ENCODE data around the gene KIAA0513.

DNA sequence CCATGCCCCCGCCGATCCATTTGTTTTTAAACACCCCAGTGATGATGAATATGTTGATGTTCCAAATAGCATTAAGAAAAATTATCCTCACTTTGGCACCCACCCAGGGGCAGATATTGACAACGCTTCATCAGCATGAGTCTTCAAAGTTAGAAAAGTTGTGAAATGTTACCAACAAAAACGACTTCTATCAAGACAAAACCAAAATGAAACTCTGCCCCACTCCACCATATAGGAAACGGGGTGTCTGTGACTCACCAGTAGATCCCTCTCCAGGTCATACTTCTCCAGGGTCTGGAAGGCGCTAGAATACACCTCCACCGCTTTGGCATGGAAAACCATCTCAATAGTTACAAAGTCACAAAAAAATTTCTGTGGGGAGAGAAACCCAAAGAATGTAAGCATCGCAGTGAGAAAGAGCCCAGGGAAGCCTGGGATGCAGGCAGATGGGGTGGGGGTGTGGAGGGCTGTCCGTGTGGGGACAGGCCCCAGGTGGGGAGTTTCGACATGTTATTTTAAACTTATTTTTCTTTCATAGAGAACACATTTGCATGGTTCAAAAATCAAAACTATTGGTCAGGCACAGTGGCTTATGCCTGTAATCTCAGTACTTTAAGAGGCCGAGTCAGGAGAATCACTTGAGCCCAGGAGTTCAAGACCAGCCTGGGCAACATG, 74.5 kb downstream of the KIAA0513 start:
- no peak for TF ChIP-seq CTCF (IDR thresholded peaks at IDR 0.05; ENCODE audit: insufficient read depth, low read length)
- TF ChIP-seq SPI1 (IDR thresholded peaks at IDR 0.05; ENCODE audit: borderline replicate concordance, low read depth): no peak
- TF ChIP-seq, protein P1, sequence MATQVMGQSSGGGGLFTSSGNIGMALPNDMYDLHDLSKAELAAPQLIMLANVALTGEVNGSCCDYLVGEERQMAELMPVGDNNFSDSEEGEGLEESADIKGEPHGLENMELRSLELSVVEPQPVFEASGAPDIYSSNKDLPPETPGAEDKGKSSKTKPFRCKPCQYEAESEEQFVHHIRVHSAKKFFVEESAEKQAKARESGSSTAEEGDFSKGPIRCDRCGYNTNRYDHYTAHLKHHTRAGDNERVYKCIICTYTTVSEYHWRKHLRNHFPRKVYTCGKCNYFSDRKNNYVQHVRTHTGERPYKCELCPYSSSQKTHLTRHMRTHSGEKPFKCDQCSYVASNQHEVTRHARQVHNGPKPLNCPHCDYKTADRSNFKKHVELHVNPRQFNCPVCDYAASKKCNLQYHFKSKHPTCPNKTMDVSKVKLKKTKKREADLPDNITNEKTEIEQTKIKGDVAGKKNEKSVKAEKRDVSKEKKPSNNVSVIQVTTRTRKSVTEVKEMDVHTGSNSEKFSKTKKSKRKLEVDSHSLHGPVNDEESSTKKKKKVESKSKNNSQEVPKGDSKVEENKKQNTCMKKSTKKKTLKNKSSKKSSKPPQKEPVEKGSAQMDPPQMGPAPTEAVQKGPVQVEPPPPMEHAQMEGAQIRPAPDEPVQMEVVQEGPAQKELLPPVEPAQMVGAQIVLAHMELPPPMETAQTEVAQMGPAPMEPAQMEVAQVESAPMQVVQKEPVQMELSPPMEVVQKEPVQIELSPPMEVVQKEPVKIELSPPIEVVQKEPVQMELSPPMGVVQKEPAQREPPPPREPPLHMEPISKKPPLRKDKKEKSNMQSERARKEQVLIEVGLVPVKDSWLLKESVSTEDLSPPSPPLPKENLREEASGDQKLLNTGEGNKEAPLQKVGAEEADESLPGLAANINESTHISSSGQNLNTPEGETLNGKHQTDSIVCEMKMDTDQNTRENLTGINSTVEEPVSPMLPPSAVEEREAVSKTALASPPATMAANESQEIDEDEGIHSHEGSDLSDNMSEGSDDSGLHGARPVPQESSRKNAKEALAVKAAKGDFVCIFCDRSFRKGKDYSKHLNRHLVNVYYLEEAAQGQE (IDR thresholded peaks at IDR 0.05; ENCODE audit: insufficient replicate concordance, low read depth): no peak
- TF ChIP-seq POLR2AphosphoS5 (IDR thresholded peaks at IDR 0.05; ENCODE audit: low read depth): no peak
- TF ChIP-seq GABPA (IDR thresholded peaks at IDR 0.05; ENCODE audit: low read depth): no peak
